ENCODE data around the gene HELQ. TPM values are rescaled to one million over a fixed set of nuclear protein-coding genes. Genes with fewer than 3 reads are reported as not detected.
"Not testable (repeated sequence)": the region's sequence is repeated elsewhere in the genome, so short reads cannot be mapped to it uniquely, and the experiment has no call there.

Gene HELQ
- total RNA-seq, 1 donor = 16.8 TPM

- no peak for DNase-seq (ENCODE audit: low read depth)
- no peak overlapping the region for H3K4me3 ChIP-seq (ENCODE audit: low read depth, low read length)
- no peak for TF ChIP-seq CTCF (IDR thresholded peaks at IDR 0.05; ENCODE audit: insufficient read depth, low read depth, low read length)
Measured at GRCh38 chr4:83431200-83431599, 24.4 kb downstream of the HELQ start.

GRCh38 chr4:83418211-83418610, 37.4 kb downstream of the HELQ start:
- TF ChIP-seq CTCF (IDR thresholded peaks at IDR 0.05; ENCODE audit: insufficient read depth, low read depth, low read length) = no peak
- no peak overlapping the region for H3K4me3 ChIP-seq (ENCODE audit: low read depth, low read length)
- DNase-seq (ENCODE audit: low read depth) = no peak

- no peak for TF ChIP-seq CTCF (IDR thresholded peaks at IDR 0.05; ENCODE audit: insufficient read depth, low read depth, low read length)
- no peak overlapping the region for H3K4me3 ChIP-seq (ENCODE audit: low read depth, low read length)
- no peak for DNase-seq (ENCODE audit: low read depth)
Measured at GRCh38 chr4:83417566-83417965, 38.1 kb downstream of the HELQ start.

GRCh38 chr4:83413676-83414075, 41.9 kb downstream of the HELQ start:
- no peak for TF ChIP-seq CTCF (IDR thresholded peaks at IDR 0.05; ENCODE audit: insufficient read depth, low read depth, low read length)
- DNase-seq (ENCODE audit: low read depth) = no peak
- no peak overlapping the region for H3K4me3 ChIP-seq (ENCODE audit: low read depth, low read length)

GRCh38 chr4:83408908-83409307, 46.7 kb downstream of the HELQ start:
- TF ChIP-seq CTCF (IDR thresholded peaks at IDR 0.05; ENCODE audit: insufficient read depth, low read depth, low read length) = no peak
- DNase-seq (ENCODE audit: low read depth) = peak; percentile 16

GRCh38 chr4:83405844-83406816, 49.5 kb downstream of the HELQ start:
- TF ChIP-seq CTCF (IDR thresholded peaks at IDR 0.05; ENCODE audit: insufficient read depth, low read depth, low read length) = no peak
- DNase-seq (ENCODE audit: low read depth) = no peak
- no peak overlapping the region for H3K4me3 ChIP-seq (ENCODE audit: low read depth, low read length)

More at GRCh38 chr4:83408908-83409307, 46.7 kb downstream of the HELQ start:
- H3K4me3 ChIP-seq (ENCODE audit: low read depth, low read length) = no peak overlapping the region

- not testable (repeated sequence) for H3K4me3 ChIP-seq (ENCODE audit: low read depth, low read length); DNase-seq (ENCODE audit: low read depth)
Measured at GRCh38 chr4:83398158-83398557, 57.5 kb downstream of the HELQ start.
